SU-DHL-6 (cell line): ENCODE data around the gene JPH3.

Experiments
- H2AFZ ChIP-seq: fragments of 200-600 bp; sonication (generic); 2 replicates; pipeline ENCODE4 v1.6.1; 2014; ENCODE audit warnings: low read depth, mild to moderate bottlenecking, moderate library complexity, mixed read lengths, antibody characterized with exemption, low read length; ENCODE audit not compliant: severe bottlenecking
- H3F3A ChIP-seq: fragments of 200-600 bp; shearing (Covaris generic); 2 replicates; pipeline ENCODE4 v1.6.0; 2016; ENCODE audit warnings: antibody characterized with exemption, mild to moderate bottlenecking; ENCODE audit not compliant: insufficient read depth
- H3K27ac ChIP-seq: fragments of 200-600 bp; sonication (generic); 2 replicates; pipeline ENCODE4 v1.5.1; 2016; ENCODE audit warnings: low read depth, mild to moderate bottlenecking, low read length, moderate library complexity, mixed read lengths
- H3K27me3 ChIP-seq: fragments of 200-600 bp; sonication (generic), shearing (Covaris generic); 2 replicates; pipeline ENCODE4 v1.6.0; 2014; ENCODE audit warnings: mild to moderate bottlenecking, low read length
- H3K36me3 ChIP-seq: fragments of 200-600 bp; sonication (generic); 2 replicates; pipeline ENCODE4 v1.6.1; 2014; ENCODE audit warnings: mild to moderate bottlenecking, low read length, mixed read lengths
- H3K4me2 ChIP-seq: fragments of 300-600, 200-600 bp; shearing (Covaris generic), sonication (generic); 2 replicates; pipeline ENCODE4 v1.6.0; 2014; ENCODE audit warnings: low read length, low read depth, mild to moderate bottlenecking; ENCODE audit not compliant: poor library complexity, severe bottlenecking
- H3K4me3 ChIP-seq: fragments of 200-600 bp; sonication (generic); 2 replicates; pipeline ENCODE4 v1.5.1; 2014; ENCODE audit warnings: antibody characterized with exemption, low read length, mild to moderate bottlenecking, mixed read lengths; ENCODE audit not compliant: insufficient read depth, poor library complexity, severe bottlenecking
- H3K79me2 ChIP-seq: fragments of 200-600 bp; sonication (generic); 2 replicates; pipeline ENCODE4 v1.6.1; 2014; ENCODE audit warnings: mild to moderate bottlenecking, low read length, moderate library complexity; ENCODE audit not compliant: insufficient read depth
- H3K9ac ChIP-seq: fragments of 200-600 bp; sonication (generic); 2 replicates; pipeline ENCODE4 v1.7.0; 2014; ENCODE audit warnings: mild to moderate bottlenecking, low read length
- H3K9me2 ChIP-seq: fragments of 200-600 bp; sonication (generic); replicated peaks from 2 replicates; pipeline ENCODE4 v1.6.1; 2014; ENCODE audit warnings: low read length; ENCODE audit not compliant: insufficient read depth
- H3K9me3 ChIP-seq: fragments of 200-600 bp; sonication (generic); 2 replicates; pipeline ENCODE4 v1.6.1; 2014; ENCODE audit warnings: low read length, mixed read lengths; ENCODE audit not compliant: insufficient read depth
- H4K20me1 ChIP-seq: fragments of 200-600 bp; sonication (generic); 2 replicates; pipeline ENCODE4 v1.6.1; 2014; ENCODE audit warnings: low read depth, mild to moderate bottlenecking, antibody characterized with exemption, low read length, moderate library complexity, mixed read lengths
- CTCF ChIP-seq: fragments of 200-600 bp; sonication (generic); IDR thresholded peaks from one replicate; pipeline ENCODE4 v1.5.1; 2017; ENCODE audit warnings: antibody characterized with exemption, mild to moderate bottlenecking, low read length, moderate library complexity; ENCODE audit not compliant: insufficient read depth, poor library complexity, severe bottlenecking
- EZH2phosphoT487 ChIP-seq: fragments of 200-600 bp; sonication (generic), shearing (Covaris generic); conservative IDR thresholded peaks from 2 replicates; pipeline ENCODE4 v1.6.1; 2018; ENCODE audit warnings: mild to moderate bottlenecking, antibody characterized with exemption, low read length, moderate library complexity, mixed read lengths

Gene JPH3

GRCh38 chr16:87652799-87653198 lies 50.5 kb downstream of the JPH3 start:
- Histone ChIP-seq H3K4me2 (no peak overlapping the region), H3K36me3 (no peaks in the 10 kb centered on the region), H3K4me3 (no peak overlapping the region), H3K9me2 (no peaks in the 10 kb centered on the region), H2AFZ (no peak overlapping the region), H3F3A (no peaks in the 10 kb centered on the region), H3K27ac (no peak overlapping the region), H4K20me1 (no peaks in the 10 kb centered on the region), H3K79me2 (no peaks in the 10 kb centered on the region), H3K9me3 (no peaks in the 10 kb centered on the region), H3K27me3 (no peaks in the 10 kb centered on the region), H3K9ac (no peak overlapping the region)
- TF ChIP-seq CTCF (no peak), EZH2phosphoT487 (no peak)

GRCh38 chr16:87653234-87653633 lies 50.9 kb downstream of the JPH3 start:
- H3K27me3 ChIP-seq: no peaks in the 10 kb centered on the region
- no peaks in the 10 kb centered on the region for H3K9me2 ChIP-seq
- no peaks in the 10 kb centered on the region for H3K36me3 ChIP-seq
- H2AFZ ChIP-seq: no peak overlapping the region
- TF ChIP-seq EZH2phosphoT487 (no peak), CTCF (no peak)
- no peaks in the 10 kb centered on the region for H3K79me2 ChIP-seq
- H3K9me3 ChIP-seq: no peaks in the 10 kb centered on the region
- H4K20me1 ChIP-seq: no peaks in the 10 kb centered on the region
- H3K9ac ChIP-seq: no peak overlapping the region
- no peak overlapping the region for H3K4me3 ChIP-seq
- H3K4me2 ChIP-seq: no peak overlapping the region
- no peaks in the 10 kb centered on the region for H3F3A ChIP-seq
- H3K27ac ChIP-seq: no peak overlapping the region

GRCh38 chr16:87654826-87655225 lies 52.5 kb downstream of the JPH3 start:
- no peaks in the 10 kb centered on the region for H3K27me3 ChIP-seq
- H3F3A ChIP-seq: no peaks in the 10 kb centered on the region
- no peaks in the 10 kb centered on the region for H3K36me3 ChIP-seq
- TF ChIP-seq CTCF: no peak
- TF ChIP-seq EZH2phosphoT487: no peak
- H3K4me2 ChIP-seq: no peak overlapping the region
- H3K9me2 ChIP-seq: no peaks in the 10 kb centered on the region
- no peaks in the 10 kb centered on the region for H4K20me1 ChIP-seq
- H3K4me3 ChIP-seq: no peak overlapping the region
- no peaks in the 10 kb centered on the region for H3K79me2 ChIP-seq
- H3K9ac ChIP-seq: no peak overlapping the region
- H3K9me3 ChIP-seq: no peaks in the 10 kb centered on the region
- no peak overlapping the region for H3K27ac ChIP-seq
- no peak overlapping the region for H2AFZ ChIP-seq

- no peak overlapping the region for H3K9ac ChIP-seq
- H3K79me2 ChIP-seq: no peaks in the 10 kb centered on the region
- no peak overlapping the region for H2AFZ ChIP-seq
- no peaks in the 10 kb centered on the region for H3K9me2 ChIP-seq
- H4K20me1 ChIP-seq: no peaks in the 10 kb centered on the region
- no peaks in the 10 kb centered on the region for H3F3A ChIP-seq
- no peak overlapping the region for H3K4me2 ChIP-seq
- no peaks in the 10 kb centered on the region for H3K27me3 ChIP-seq
- no peak overlapping the region for H3K27ac ChIP-seq
- H3K4me3 ChIP-seq: no peak overlapping the region
- no peak for TF ChIP-seq CTCF
- TF ChIP-seq EZH2phosphoT487: no peak
- H3K9me3 ChIP-seq: no peaks in the 10 kb centered on the region
- no peaks in the 10 kb centered on the region for H3K36me3 ChIP-seq
Observed at GRCh38 chr16:87656328-87656727, 54.0 kb downstream of the JPH3 start.
